ENCODE measurements around the gene TMEM121B. TPM values are rescaled to one million over a fixed set of nuclear protein-coding genes. Genes with fewer than 3 reads are reported as not detected.

The TMEM121B gene
- total and polyA plus RNA-seq, 2 of the 13 experiments (the other 11 are each of a cell fraction or from before 2014, with no cell fraction given): not detected

DNA sequence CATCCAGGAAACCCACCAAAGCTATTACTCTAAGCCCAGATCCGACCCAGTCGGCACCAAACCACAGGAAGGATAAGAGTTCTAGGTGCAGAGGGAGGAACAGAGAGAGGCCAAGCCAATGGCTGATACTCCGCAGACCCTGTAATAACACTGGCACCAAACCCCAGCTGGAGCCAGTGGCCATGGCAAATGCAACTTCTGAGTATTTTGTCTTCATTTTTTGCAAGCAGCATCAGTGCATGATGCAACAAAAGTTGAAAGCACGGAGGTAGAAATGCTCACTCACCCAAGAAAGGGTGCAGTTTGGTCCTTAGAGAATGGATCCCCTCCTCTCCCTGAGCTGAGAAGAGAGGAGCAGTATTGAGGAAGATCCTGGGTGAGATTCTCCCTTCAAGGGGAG lies 2.8 kb downstream of the TMEM121B start (continued):
- TF ChIP-seq, protein P1, sequence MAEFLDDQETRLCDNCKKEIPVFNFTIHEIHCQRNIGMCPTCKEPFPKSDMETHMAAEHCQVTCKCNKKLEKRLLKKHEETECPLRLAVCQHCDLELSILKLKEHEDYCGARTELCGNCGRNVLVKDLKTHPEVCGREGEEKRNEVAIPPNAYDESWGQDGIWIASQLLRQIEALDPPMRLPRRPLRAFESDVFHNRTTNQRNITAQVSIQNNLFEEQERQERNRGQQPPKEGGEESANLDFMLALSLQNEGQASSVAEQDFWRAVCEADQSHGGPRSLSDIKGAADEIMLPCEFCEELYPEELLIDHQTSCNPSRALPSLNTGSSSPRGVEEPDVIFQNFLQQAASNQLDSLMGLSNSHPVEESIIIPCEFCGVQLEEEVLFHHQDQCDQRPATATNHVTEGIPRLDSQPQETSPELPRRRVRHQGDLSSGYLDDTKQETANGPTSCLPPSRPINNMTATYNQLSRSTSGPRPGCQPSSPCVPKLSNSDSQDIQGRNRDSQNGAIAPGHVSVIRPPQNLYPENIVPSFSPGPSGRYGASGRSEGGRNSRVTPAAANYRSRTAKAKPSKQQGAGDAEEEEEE (CRISPR knock-in tag; IDR thresholded peaks at IDR 0.05; ENCODE audit: borderline replicate concordance): no peak
- TF ChIP-seq, protein P2, sequence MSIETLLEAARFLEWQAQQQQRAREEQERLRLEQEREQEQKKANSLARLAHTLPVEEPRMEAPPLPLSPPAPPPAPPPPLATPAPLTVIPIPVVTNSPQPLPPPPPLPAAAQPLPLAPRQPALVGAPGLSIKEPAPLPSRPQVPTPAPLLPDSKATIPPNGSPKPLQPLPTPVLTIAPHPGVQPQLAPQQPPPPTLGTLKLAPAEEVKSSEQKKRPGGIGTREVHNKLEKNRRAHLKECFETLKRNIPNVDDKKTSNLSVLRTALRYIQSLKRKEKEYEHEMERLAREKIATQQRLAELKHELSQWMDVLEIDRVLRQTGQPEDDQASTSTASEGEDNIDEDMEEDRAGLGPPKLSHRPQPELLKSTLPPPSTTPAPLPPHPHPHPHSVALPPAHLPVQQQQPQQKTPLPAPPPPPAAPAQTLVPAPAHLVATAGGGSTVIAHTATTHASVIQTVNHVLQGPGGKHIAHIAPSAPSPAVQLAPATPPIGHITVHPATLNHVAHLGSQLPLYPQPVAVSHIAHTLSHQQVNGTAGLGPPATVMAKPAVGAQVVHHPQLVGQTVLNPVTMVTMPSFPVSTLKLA (IDR thresholded peaks at IDR 0.05): no peak

DNA sequence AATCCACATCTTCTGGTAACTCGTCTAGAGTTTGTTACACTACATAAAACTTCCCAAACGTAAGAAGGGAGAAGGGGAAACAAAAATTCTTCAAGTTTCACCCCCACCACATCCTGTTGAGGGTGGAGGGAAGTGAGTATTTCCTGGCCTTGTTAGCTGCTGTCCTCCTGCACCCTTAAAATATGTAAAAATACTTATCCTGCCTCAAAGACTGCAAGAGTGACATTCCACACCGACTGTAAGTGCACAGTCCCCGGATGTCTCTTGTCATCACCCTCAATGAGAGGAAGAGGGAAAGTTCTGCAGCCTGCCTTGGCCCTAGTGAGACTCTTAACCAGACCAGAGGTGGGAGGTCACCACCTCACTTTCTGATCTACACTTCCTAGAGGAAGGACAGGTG lies 3.3 kb downstream of the TMEM121B start:
- ChIA-PET POLR2A (no interaction called here), CTCF (ENCODE audit: low intra/inter-chr PET ratio, low total read pairs) (no interaction called here)
- ATAC-seq (no peak), DNase-seq (ENCODE audit: low spot score) (no peak), FAIRE-seq (no peak)
- Histone ChIP-seq H3K4me3 (replicated peaks in 1 of 3; ENCODE audit: insufficient read depth in 1 of 3, low read depth in 2 of 3, low read length in 3 of 3) (no peak overlapping the region), H3K27ac (ENCODE audit: extremely low read length, insufficient read depth, low read length) (no peak overlapping the region), H3K4me1 (ENCODE audit: insufficient read depth, low read length) (no peaks in the 10 kb centered on the region), H3K79me2 (ENCODE audit: insufficient read depth, low read length) (no peaks in the 10 kb centered on the region), H2AFZ (ENCODE audit: low read length) (no peak overlapping the region), H3K9me3 (ENCODE audit: low read length) (no peaks in the 10 kb centered on the region), H4K20me1 (ENCODE audit: insufficient read depth, low read length) (no peaks in the 10 kb centered on the region), H3K9ac (ENCODE audit: insufficient read depth, low read depth, low read length) (no peak overlapping the region), H3K4me2 (ENCODE audit: low read depth, low read length) (no peak overlapping the region), H3K36me3 (replicated peaks in 1 of 2; ENCODE audit: control insufficient read depth in 1 of 2, insufficient read depth in 2 of 2, low read length in 2 of 2) (no peaks in the 10 kb centered on the region), H3K27me3 (ENCODE audit: control insufficient read depth in 1 of 2, insufficient read depth in 2 of 2, low read length in 2 of 2) (peaks cover 8 to 42% of the 10 kb centered on the region in 2 experiments; a peak in 4 of 5 replicates)
- TF ChIP-seq DPF2 (CRISPR knock-in tag; IDR thresholded peaks at IDR 0.05; ENCODE audit: borderline replicate concordance, low read depth) (no peak), ZNF841 (CRISPR knock-in tag; IDR thresholded peaks at IDR 0.05; ENCODE audit: borderline replicate concordance) (no peak), SMYD3 (CRISPR knock-in tag; IDR thresholded peaks at IDR 0.05) (no peak), ZNF367 (CRISPR knock-in tag; IDR thresholded peaks at IDR 0.05; ENCODE audit: borderline replicate concordance) (no peak)
- TF ChIP-seq, protein P3, sequence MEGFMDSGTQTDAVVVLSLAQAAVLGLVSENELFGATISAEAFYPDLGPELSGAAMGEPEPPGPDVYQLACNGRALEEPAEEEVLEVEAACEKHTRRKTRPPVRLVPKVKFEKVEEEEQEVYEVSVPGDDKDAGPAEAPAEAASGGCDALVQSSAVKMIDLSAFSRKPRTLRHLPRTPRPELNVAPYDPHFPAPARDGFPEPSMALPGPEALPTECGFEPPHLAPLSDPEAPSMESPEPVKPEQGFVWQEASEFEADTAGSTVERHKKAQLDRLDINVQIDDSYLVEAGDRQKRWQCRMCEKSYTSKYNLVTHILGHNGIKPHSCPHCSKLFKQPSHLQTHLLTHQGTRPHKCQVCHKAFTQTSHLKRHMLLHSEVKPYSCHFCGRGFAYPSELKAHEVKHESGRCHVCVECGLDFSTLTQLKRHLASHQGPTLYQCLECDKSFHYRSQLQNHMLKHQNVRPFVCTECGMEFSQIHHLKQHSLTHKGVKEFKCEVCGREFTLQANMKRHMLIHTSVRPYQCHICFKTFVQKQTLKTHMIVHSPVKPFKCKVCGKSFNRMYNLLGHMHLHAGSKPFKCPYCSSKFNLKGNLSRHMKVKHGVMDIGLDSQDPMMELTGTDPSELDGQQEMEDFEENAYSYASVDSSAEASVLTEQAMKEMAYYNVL (CRISPR knock-in tag; IDR thresholded peaks at IDR 0.05; ENCODE audit: borderline replicate concordance): no peak
- in situ Hi-C loops (cut with HindIII; ENCODE audit: extremely low pct_ligation_motif_present, low pct_unique_long_range_greater_than_20kb): no loop called here
- intact Hi-C loops (cut with micrococcal nuclease; ENCODE audit: unreplicated experiment): no loop called here
- BruUV-seq (replicated peaks): no TSS peak
- WGBS (ENCODE audit: low lambda C conversion rate): 1% methylated on average over 4 of the region's 4 CpGs
